Measurements from ENCODE around the gene RCVRN. TPM values are rescaled to one million over a fixed set of nuclear protein-coding genes. Genes with fewer than 3 reads are reported as not detected.

The RCVRN gene
- total RNA-seq, 1 donor from 2014 or later = 0.49 TPM

DNA sequence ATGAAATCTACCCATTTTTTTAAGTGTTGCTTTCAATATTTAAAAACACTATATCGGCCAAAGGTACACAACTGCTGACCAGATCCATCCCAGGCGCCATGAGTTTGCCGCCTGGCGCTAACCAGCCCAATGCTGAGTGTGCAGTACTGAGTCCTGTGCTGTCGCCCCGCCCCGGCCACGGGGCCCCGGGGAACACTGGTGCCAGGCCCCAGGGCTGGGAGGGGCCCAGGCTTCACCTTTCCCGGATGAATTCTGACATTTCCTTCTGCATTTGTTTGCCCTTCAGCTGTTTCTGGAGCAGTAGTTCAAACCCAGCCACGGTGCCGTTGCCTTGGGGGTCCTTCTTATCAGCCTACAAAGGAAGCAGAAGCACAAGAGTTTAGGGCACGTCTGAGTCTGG lies 37.8 kb upstream of the RCVRN start:
- Histone ChIP-seq H3K27ac (peak overlapping the region; percentile 7), H3K9me3 (no peaks in the 10 kb centered on the region), H3K4me3 (no peak overlapping the region), H3K27me3 (no peaks in the 10 kb centered on the region), H3K36me3 (peaks cover 0 to 17% of the 10 kb centered on the region in 2 donors), H3K4me1 (peaks cover 23% of the 10 kb centered on the region)
- DNase-seq (ENCODE audit: extremely low spot score in 2 of 2) = no peak
- intact Hi-C loops (cut with DNase I) = no loop called here
- TF ChIP-seq, protein P1, sequence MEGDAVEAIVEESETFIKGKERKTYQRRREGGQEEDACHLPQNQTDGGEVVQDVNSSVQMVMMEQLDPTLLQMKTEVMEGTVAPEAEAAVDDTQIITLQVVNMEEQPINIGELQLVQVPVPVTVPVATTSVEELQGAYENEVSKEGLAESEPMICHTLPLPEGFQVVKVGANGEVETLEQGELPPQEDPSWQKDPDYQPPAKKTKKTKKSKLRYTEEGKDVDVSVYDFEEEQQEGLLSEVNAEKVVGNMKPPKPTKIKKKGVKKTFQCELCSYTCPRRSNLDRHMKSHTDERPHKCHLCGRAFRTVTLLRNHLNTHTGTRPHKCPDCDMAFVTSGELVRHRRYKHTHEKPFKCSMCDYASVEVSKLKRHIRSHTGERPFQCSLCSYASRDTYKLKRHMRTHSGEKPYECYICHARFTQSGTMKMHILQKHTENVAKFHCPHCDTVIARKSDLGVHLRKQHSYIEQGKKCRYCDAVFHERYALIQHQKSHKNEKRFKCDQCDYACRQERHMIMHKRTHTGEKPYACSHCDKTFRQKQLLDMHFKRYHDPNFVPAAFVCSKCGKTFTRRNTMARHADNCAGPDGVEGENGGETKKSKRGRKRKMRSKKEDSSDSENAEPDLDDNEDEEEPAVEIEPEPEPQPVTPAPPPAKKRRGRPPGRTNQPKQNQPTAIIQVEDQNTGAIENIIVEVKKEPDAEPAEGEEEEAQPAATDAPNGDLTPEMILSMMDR (IDR thresholded peaks at IDR 0.05) = no peak
- TF ChIP-seq POLR2A (IDR thresholded peaks at IDR 0.05) = no peak
- TF ChIP-seq POLR2AphosphoS5 (IDR thresholded peaks at IDR 0.05; ENCODE audit: insufficient read depth in 1 of 2, low read depth in 1 of 2) = no peak

DNA sequence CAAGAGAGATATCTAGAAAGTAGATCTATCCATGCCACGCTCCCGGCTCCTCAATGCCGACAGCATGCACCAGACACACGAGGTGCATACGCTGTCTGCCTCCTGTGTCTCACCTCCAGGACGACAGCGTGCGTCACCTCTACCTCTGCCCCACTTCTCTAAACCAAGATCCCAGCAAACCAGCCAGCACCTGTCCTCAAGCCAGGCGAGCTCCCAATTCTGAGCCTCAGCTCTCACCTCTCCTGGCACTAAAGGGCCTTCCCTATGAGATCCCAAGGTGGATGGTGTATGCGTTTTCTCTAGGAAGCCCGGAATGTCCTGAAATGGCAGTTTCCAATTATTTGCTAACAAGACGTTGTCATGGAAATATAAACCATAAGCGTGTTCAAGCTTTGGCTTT lies 36.2 kb upstream of the RCVRN start:
- intact Hi-C loops (cut with DNase I) = no loop called here
- Histone ChIP-seq H3K27ac (no peak overlapping the region), H3K27me3 (no peaks in the 10 kb centered on the region), H3K4me3 (no peak overlapping the region), H3K9me3 (no peaks in the 10 kb centered on the region), H3K36me3 (peaks cover 0 to 17% of the 10 kb centered on the region in 2 donors), H3K4me1 (peaks cover 35% of the 10 kb centered on the region)
- TF ChIP-seq, protein P1 (IDR thresholded peaks at IDR 0.05) = no peak
- no peak for TF ChIP-seq POLR2AphosphoS5 (IDR thresholded peaks at IDR 0.05; ENCODE audit: insufficient read depth in 1 of 2, low read depth in 1 of 2)
- TF ChIP-seq POLR2A (IDR thresholded peaks at IDR 0.05) = no peak
- DNase-seq (ENCODE audit: extremely low spot score in 2 of 2) = no peak

DNA sequence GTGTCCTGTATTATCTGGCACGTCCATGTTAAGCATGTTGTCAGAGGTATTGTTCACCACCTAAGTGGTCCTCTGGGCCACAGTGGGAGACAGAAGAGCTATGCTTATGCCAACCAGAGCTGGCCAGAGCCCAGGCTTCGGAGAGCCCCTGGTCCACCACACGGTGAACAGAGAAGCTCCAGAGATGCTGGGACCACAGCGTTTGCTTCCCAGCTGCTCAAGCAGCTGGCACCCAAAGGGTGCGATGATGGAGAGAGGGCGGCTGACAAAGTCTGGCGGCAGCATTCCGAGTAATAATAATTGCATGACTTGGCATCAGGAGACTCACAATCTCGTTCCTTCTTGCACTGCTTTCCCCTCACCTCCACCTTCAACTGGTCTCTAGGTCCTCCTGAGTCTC lies 35.8 kb upstream of the RCVRN start:
- intact Hi-C loops (cut with DNase I) = no loop called here
- no peak overlapping the region for H3K4me3 ChIP-seq
- no peaks in the 10 kb centered on the region for H3K27me3 ChIP-seq
- H3K36me3 ChIP-seq = peaks cover 0 to 17% of the 10 kb centered on the region in 2 donors
- H3K9me3 ChIP-seq = no peaks in the 10 kb centered on the region
- no peak for DNase-seq (ENCODE audit: extremely low spot score in 2 of 2)
- H3K27ac ChIP-seq = no peak overlapping the region
- H3K4me1 ChIP-seq = peaks cover 39% of the 10 kb centered on the region
- TF ChIP-seq, protein P1 (IDR thresholded peaks at IDR 0.05) = no peak
- no peak for TF ChIP-seq POLR2AphosphoS5 (IDR thresholded peaks at IDR 0.05; ENCODE audit: insufficient read depth in 1 of 2, low read depth in 1 of 2)

DNA sequence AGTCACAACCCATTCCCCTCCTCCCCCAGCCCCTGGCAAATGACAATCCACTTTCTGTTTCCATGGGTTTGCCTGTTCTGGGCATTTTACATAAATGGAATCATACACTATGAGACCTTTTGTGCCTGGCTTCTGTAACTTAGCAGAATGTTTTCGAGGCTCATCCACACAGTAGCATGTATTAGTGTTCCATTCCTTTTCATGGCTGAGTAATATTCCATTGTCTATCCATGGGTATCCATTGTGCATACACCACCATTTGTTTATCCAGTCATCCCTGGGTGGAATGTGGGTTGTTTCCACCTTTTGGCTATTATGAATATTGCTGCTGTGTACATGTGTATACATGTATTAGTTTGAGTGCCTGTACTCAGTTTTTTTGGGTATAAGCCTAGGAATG lies 33.7 kb upstream of the RCVRN start:
- no peak for DNase-seq (ENCODE audit: extremely low spot score in 2 of 2)
- intact Hi-C loops (cut with DNase I) = no loop called here
- TF ChIP-seq, protein P1 (IDR thresholded peaks at IDR 0.05) = no peak
- TF ChIP-seq POLR2A (IDR thresholded peaks at IDR 0.05) (no peak), POLR2AphosphoS5 (IDR thresholded peaks at IDR 0.05; ENCODE audit: insufficient read depth in 1 of 2, low read depth in 1 of 2) (no peak)
- no peak overlapping the region for H3K4me3 ChIP-seq
- peaks cover 0 to 17% of the 10 kb centered on the region in 2 donors for H3K36me3 ChIP-seq
- H3K9me3 ChIP-seq = no peaks in the 10 kb centered on the region
- H3K4me1 ChIP-seq = peaks cover 41% of the 10 kb centered on the region
- H3K27ac ChIP-seq = peak overlapping the region; percentile 17
- H3K27me3 ChIP-seq = no peaks in the 10 kb centered on the region

DNA sequence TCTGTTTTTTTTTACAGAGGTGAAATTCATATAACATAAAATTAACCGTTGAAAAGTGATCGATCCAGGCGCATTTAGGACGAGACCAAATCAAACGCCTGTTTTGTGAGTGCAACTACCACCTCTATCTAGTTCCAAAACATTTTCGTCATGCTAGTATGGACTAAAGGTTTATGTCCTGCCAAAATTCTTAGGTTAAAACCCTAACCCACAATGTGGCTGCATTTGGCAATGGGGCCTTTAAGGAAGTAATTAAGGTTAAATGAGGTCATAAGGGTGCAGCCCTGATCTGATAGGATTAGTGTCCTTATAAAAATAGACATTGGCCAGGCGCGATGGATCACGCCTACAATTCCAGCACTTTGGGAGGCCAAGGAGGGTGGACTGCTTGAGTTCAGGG lies 32.8 kb upstream of the RCVRN start:
- no peaks in the 10 kb centered on the region for H3K9me3 ChIP-seq
- peaks cover 0 to 17% of the 10 kb centered on the region in 2 donors for H3K36me3 ChIP-seq
- H3K4me3 ChIP-seq = no peak overlapping the region
- no peaks in the 10 kb centered on the region for H3K27me3 ChIP-seq
- no peak for DNase-seq (ENCODE audit: extremely low spot score in 2 of 2)
- H3K27ac ChIP-seq = peak overlapping the region; percentile 27
- intact Hi-C loops (cut with DNase I) = no loop called here
- TF ChIP-seq POLR2AphosphoS5 (IDR thresholded peaks at IDR 0.05; ENCODE audit: insufficient read depth in 1 of 2, low read depth in 1 of 2) (no peak), POLR2A (IDR thresholded peaks at IDR 0.05) (no peak)
- TF ChIP-seq, protein P1 (IDR thresholded peaks at IDR 0.05) = no peak
- H3K4me1 ChIP-seq = peaks cover 32% of the 10 kb centered on the region

All from vagina (tissue), 2 donors.